ENCODE data around the gene NOS1.

The NOS1 gene

DNA sequence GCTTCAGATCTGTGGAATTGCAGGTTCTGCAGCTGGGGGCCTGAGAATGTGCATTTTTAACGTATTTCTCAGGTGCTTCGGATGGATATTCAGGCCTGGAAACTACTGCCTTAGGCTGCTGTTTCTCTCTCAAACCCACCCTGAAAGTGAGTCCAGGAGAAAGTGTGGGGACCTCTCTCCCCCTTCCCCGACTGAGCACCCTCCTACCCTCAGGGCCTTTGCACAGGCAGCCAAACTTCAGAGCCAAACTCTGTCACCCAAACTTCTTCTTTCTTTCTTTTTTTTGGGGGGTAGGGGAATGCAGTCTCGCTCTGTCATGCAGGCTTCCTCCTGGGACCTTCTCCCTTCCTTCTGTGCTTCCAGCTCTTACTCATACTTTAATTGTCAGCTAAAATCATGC lies 88.7 kb downstream of the NOS1 start:
- DNase-seq (ENCODE audit: low read depth): no peak
- TF ChIP-seq, protein P1, sequence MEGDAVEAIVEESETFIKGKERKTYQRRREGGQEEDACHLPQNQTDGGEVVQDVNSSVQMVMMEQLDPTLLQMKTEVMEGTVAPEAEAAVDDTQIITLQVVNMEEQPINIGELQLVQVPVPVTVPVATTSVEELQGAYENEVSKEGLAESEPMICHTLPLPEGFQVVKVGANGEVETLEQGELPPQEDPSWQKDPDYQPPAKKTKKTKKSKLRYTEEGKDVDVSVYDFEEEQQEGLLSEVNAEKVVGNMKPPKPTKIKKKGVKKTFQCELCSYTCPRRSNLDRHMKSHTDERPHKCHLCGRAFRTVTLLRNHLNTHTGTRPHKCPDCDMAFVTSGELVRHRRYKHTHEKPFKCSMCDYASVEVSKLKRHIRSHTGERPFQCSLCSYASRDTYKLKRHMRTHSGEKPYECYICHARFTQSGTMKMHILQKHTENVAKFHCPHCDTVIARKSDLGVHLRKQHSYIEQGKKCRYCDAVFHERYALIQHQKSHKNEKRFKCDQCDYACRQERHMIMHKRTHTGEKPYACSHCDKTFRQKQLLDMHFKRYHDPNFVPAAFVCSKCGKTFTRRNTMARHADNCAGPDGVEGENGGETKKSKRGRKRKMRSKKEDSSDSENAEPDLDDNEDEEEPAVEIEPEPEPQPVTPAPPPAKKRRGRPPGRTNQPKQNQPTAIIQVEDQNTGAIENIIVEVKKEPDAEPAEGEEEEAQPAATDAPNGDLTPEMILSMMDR (conservative IDR thresholded peaks at IDR 0.05; ENCODE audit: low read depth, low read length): no peak
- H3K4me3 ChIP-seq (ENCODE audit: low read depth, low read length): no peak overlapping the region

DNA sequence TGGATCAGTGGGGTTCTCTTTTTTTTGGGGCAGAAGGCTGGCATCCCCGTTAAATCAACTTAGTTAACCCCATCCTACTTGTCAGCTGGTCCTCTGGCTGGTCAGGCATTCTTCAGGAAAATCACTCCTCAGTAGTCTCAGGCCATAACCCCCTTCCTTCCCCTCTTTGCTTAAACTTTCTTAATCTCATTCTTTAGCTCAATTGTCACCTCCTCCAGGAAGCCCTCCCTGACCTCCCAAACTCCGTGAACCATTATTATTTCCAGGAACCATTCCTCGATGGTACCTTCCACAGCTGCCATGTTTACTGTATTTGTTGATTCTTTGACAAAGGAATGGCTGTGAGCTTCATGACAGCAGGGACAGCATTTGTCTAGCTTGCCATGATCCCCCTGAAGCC lies 98.7 kb downstream of the NOS1 start:
- no peak for DNase-seq (ENCODE audit: low read depth)
- no peak overlapping the region for H3K4me3 ChIP-seq (ENCODE audit: low read depth, low read length)
- TF ChIP-seq, protein P1 (conservative IDR thresholded peaks at IDR 0.05; ENCODE audit: low read depth, low read length): no peak

DNA sequence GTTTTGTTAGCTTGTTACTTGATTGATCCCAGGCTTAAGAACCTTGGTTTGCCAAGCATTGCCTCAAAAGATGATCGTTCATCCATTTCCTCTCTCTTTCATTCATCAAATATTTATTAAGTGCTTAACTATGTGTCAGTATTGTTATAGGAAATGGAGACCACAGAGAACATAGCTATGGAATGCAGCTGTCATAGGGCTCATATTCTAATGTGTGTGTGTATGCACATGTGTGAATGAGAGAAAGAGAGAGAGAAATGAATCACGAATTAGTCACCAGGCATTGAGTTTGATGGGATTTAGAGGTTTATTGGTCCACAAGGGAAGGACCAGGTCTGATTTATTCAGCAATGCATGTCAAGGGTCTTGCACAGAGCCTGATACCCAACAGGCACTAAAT lies 100.2 kb downstream of the NOS1 start:
- TF ChIP-seq, protein P1 (conservative IDR thresholded peaks at IDR 0.05; ENCODE audit: low read depth, low read length): no peak
- peak; percentile 6 for DNase-seq (ENCODE audit: low read depth)
- no peak overlapping the region for H3K4me3 ChIP-seq (ENCODE audit: low read depth, low read length)

DNA sequence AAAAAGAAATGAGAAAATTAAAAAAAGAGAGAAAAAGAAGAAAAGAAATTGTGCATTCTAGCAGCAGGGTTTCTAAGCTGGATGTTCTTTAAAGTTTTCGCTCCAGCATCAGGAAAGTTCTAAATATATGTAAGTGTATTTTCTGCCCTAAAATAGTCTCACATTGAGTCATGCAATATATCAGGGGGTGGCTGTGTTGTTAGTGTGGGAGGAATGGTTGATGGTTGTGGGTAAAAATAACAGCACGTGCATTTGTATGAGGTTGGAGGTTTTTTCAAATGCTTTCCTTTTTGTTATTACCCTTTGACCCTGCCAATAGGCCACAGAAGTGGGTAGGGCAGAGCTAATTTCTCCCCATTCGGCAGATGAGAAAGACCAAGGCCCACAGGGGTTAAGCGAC lies 106.0 kb downstream of the NOS1 start:
- no peak for DNase-seq (ENCODE audit: low read depth)
- TF ChIP-seq, protein P1 (conservative IDR thresholded peaks at IDR 0.05; ENCODE audit: low read depth, low read length): no peak
- H3K4me3 ChIP-seq (ENCODE audit: low read depth, low read length): no peak overlapping the region

DNA sequence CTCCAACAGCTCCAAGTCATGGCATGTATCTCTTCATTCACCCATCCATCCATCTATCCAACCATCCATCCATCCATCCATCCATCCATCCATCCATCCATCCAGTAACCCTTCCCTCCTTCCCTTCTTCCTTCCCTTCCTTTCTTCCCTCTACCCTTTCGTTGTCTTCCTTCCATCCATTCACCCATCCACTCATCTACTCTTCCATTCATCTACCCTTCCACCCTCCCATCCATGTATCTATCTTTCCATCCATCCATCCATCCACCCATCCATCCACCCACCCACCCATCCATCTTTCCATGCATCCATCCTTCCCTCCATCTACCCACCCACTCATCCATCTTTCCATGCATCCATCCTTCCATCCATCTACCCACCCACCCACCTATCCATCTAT lies 117.9 kb downstream of the NOS1 start:
- DNase-seq (ENCODE audit: low read depth): no peak
- H3K4me3 ChIP-seq (ENCODE audit: low read depth, low read length): no peak overlapping the region
- TF ChIP-seq, protein P1 (conservative IDR thresholded peaks at IDR 0.05; ENCODE audit: low read depth, low read length): no peak

DNA sequence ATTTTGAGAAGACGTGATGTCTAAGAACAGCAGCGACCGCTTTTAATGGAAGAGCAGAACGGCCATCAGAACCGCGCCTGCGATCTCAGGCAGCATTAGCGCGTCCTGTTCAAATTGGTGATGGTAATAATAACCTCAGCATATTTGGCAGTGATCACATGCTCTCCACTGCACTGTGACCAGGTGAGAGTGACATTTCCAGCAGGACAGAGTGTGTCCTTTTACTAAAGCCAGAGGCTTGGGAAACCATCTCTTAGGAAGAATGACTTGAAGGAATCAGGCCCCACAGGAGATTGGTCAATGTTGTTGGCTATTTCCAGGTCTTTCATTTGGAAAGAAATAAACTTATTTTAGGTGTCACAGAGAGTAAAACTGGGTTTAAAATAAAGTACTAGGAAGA lies 119.7 kb downstream of the NOS1 start:
- TF ChIP-seq, protein P1 (conservative IDR thresholded peaks at IDR 0.05; ENCODE audit: low read depth, low read length): no peak
- DNase-seq (ENCODE audit: low read depth): no peak
- H3K4me3 ChIP-seq (ENCODE audit: low read depth, low read length): no peak overlapping the region

DNA sequence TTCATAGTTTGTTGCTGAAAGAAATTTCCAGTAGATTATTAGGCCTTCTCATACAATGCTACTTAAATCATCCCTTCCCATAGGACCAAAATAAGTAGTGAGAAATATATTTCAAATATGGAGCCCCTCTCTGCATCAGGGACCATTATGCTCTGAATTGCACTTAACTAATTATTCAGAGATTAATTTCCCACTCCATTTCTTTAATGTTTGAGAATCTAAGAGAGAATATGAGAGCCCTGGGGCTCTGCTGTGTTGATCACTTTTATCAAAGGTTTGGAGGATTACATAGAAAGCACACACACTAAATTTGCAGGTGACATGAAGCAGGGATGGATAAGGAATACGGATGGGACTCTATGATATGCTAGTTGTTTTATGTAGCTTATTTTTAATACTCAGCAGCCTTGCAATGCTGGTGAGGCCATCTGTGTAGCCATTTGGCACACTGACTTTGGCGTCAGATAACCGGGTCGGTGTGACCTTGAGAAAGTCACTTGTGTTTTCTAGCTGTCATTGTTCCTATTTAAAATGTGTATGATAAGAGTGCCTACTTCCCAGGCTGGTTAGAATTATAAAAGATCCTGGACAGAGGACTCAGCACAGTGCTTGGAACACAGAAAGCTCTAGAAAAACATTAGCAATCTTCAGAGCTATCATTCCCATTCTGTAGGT lies 121.2 kb downstream of the NOS1 start:
- TF ChIP-seq, protein P1 (conservative IDR thresholded peaks at IDR 0.05; ENCODE audit: low read depth, low read length): no peak
- H3K4me3 ChIP-seq (ENCODE audit: low read depth, low read length): no peak overlapping the region
- no peak for DNase-seq (ENCODE audit: low read depth)

All from choroid plexus epithelial cell (primary cell).